ENCODE data around the gene NRXN3.

DNA sequence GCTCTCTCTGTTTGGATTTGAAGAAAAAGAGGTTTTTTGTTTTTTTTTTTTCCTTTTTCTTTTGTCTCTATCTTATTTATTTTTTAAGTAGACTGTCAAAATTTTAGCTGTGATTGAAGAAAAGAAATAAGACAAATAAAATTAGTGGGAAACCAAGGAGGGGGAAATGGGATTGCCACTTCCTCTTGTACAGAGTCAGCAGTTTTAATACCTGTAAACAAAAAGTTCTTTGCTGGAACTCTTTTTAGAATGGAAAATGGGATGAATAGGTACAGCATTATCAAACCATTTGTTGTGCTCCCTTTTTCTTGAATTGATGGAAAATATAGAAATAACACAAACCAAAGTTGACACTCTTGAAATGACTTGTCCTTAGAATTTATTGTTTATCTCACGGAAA, 1360.4 kb downstream of the NRXN3 start:
- TF ChIP-seq, protein P1, sequence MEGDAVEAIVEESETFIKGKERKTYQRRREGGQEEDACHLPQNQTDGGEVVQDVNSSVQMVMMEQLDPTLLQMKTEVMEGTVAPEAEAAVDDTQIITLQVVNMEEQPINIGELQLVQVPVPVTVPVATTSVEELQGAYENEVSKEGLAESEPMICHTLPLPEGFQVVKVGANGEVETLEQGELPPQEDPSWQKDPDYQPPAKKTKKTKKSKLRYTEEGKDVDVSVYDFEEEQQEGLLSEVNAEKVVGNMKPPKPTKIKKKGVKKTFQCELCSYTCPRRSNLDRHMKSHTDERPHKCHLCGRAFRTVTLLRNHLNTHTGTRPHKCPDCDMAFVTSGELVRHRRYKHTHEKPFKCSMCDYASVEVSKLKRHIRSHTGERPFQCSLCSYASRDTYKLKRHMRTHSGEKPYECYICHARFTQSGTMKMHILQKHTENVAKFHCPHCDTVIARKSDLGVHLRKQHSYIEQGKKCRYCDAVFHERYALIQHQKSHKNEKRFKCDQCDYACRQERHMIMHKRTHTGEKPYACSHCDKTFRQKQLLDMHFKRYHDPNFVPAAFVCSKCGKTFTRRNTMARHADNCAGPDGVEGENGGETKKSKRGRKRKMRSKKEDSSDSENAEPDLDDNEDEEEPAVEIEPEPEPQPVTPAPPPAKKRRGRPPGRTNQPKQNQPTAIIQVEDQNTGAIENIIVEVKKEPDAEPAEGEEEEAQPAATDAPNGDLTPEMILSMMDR (conservative IDR thresholded peaks at IDR 0.05): no peak
- no peak for TF ChIP-seq EZH2 (IDR thresholded peaks at IDR 0.05; ENCODE audit: low read depth)

All from PC-9 (cell line).